ENCODE results near the gene IQSEC1. TPM values are rescaled to one million over a fixed set of nuclear protein-coding genes. Genes with fewer than 3 reads are reported as not detected.

Gene IQSEC1
- total RNA-seq, 4 donors from 2014 or later, result 24.0 to 43.0 (median 31.8) TPM

DNA sequence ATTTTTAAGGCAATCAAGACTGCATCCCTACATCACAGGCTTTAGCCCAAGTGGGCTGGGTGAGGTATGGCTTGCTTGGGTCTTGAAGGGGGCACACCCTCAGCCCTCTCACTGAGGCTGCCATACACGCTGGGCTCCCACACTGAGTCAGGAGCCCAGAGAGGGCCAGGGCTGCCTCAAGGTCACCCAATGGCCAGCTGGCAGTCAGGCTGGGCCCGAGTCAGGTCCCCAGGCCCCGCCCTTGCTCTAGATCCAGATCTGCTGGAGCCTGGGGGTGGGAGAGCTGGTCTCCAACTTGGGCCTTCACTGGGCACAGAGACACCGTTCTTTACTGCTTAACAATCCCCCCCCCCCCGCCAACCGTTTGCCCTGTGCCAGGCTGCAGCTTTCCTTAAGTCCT, 88.1 kb downstream of the IQSEC1 start:
- Histone ChIP-seq H3K36me3 (no peaks in the 10 kb centered on the region), H3K9me3 (no peaks in the 10 kb centered on the region), H3K27me3 (no peaks in the 10 kb centered on the region), H3K4me1 (no peaks in the 10 kb centered on the region), H3K4me3 (no peak overlapping the region), H3K27ac (no peak overlapping the region)
- no peak for DNase-seq
- TF ChIP-seq EP300 (IDR thresholded peaks at IDR 0.05; ENCODE audit: low read depth) (no peak), POLR2AphosphoS5 (IDR thresholded peaks at IDR 0.05) (no peak), POLR2A (IDR thresholded peaks at IDR 0.05) (no peak)
- TF ChIP-seq, protein P1, sequence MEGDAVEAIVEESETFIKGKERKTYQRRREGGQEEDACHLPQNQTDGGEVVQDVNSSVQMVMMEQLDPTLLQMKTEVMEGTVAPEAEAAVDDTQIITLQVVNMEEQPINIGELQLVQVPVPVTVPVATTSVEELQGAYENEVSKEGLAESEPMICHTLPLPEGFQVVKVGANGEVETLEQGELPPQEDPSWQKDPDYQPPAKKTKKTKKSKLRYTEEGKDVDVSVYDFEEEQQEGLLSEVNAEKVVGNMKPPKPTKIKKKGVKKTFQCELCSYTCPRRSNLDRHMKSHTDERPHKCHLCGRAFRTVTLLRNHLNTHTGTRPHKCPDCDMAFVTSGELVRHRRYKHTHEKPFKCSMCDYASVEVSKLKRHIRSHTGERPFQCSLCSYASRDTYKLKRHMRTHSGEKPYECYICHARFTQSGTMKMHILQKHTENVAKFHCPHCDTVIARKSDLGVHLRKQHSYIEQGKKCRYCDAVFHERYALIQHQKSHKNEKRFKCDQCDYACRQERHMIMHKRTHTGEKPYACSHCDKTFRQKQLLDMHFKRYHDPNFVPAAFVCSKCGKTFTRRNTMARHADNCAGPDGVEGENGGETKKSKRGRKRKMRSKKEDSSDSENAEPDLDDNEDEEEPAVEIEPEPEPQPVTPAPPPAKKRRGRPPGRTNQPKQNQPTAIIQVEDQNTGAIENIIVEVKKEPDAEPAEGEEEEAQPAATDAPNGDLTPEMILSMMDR (IDR thresholded peaks at IDR 0.05), result no peak
- intact Hi-C loops (cut with DNase I; ENCODE audit: low total_unique reads) (loop anchor here (10.0 kb wide), 2 partner anchors 50 to 120 kb away; no protein-coding TSS in a partner anchor), in situ Hi-C loops (cut with MboI; ENCODE audit: low pct_ligation_motif_present in 1 of 4, low pct_unique_long_range_greater_than_20kb in 1 of 4, low sequenced_read_pairs in 3 of 4) (no loop called here)
- WGBS, 2 donors (ENCODE audit: low coverage in 1 of 2), result 87% methylated on average over 6 of the region's 6 CpGs; no CpG with 5 or more reads in 1 of the 2 donors

DNA sequence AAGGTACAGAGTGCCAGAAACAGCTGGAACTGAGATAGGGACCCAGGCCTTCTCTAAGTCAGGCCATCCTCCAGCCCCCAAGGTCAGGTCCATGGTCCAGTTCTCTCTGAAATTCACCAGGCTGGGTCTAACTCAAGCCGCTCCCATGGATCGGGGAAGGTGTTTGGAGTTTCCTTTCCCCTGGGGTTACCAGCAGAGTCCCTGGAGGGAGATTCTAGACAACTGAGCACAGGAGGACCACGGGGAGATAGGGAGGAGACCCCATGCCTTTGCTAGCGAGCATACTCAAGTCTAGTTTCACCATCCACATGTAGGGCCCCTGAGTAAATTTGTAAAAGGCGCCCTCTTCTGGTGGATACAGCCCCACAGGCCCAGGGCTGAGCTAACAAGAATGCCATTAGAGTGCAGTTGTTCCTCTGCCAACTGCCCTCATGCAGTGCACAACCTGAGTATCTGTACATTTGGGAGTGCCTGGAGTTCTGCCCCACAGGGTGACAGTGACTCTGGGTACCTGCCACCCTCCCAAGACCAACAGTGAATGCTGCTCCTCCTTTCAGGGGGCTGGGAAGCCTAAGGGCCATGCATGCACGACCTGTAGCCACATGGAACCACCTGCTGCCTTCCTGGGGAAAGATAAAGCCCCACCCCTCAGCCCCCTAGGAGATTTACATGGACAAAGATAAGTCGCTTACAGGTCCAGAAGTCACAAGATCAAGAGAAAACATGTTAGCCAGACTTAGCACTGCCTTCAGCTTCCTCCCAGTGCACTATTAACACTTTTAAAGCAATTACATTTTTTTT, 89.0 kb downstream of the IQSEC1 start:
- H3K4me1 ChIP-seq, result no peaks in the 10 kb centered on the region
- in situ Hi-C loops (cut with MboI; ENCODE audit: low pct_ligation_motif_present in 1 of 4, low pct_unique_long_range_greater_than_20kb in 1 of 4, low sequenced_read_pairs in 3 of 4), result no loop called here
- peak; percentile 78 for DNase-seq
- H3K4me3 ChIP-seq, result no peak overlapping the region
- H3K9me3 ChIP-seq, result no peaks in the 10 kb centered on the region
- H3K27ac ChIP-seq, result no peak overlapping the region
- H3K36me3 ChIP-seq, result no peaks in the 10 kb centered on the region
- no peak for TF ChIP-seq POLR2AphosphoS5 (IDR thresholded peaks at IDR 0.05)
- TF ChIP-seq, protein P1 (IDR thresholded peaks at IDR 0.05), result peak; percentile 57 to 73 (median 68)
- no peaks in the 10 kb centered on the region for H3K27me3 ChIP-seq
- intact Hi-C loops (cut with DNase I; ENCODE audit: low total_unique reads), result loop anchor here (10.0 kb wide), 2 partner anchors 49 to 119 kb away; no protein-coding TSS in a partner anchor
- 29 to 44% methylated on average over 1 to 7 of the region's 7 CpGs for WGBS, 2 donors (ENCODE audit: low coverage in 1 of 2)

DNA sequence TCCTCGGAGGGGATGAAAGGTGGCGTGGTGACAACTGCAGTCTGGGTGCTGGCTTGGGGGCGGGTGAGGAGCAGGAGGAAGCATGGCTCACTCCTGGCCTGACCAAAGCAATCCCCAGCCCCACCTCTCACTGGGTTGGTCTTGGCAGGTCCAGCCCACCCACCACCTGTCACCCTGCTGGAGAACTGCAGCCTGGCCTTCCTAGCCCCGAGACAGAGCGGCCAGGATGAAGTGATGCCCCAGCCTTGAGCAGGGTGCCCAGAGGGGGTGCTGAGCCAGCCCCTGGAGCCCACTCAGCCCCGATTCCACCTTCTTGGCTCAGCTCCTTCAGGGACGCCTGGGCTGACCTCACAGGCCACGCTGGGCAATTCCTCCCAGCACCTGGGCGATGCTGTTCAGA, 89.9 kb downstream of the IQSEC1 start:
- in situ Hi-C loops (cut with MboI; ENCODE audit: low pct_ligation_motif_present in 1 of 4, low pct_unique_long_range_greater_than_20kb in 1 of 4, low sequenced_read_pairs in 3 of 4), result no loop called here
- no peaks in the 10 kb centered on the region for H3K36me3 ChIP-seq
- intact Hi-C loops (cut with DNase I; ENCODE audit: low total_unique reads), result loop anchor here (10.0 kb wide), 2 partner anchors 49 to 119 kb away; no protein-coding TSS in a partner anchor
- no peak for DNase-seq
- TF ChIP-seq POLR2AphosphoS5 (IDR thresholded peaks at IDR 0.05), result no peak
- TF ChIP-seq, protein P1 (IDR thresholded peaks at IDR 0.05), result no peak
- TF ChIP-seq EP300 (IDR thresholded peaks at IDR 0.05; ENCODE audit: low read depth), result no peak
- no peak for TF ChIP-seq POLR2A (IDR thresholded peaks at IDR 0.05)
- H3K27ac ChIP-seq, result no peak overlapping the region
- H3K4me3 ChIP-seq, result no peak overlapping the region
- H3K9me3 ChIP-seq, result no peaks in the 10 kb centered on the region
- no peaks in the 10 kb centered on the region for H3K27me3 ChIP-seq
- WGBS, 2 donors (ENCODE audit: low coverage in 1 of 2), result 80 to 89% methylated on average over 1 to 9 of the region's 9 CpGs
- no peaks in the 10 kb centered on the region for H3K4me1 ChIP-seq

DNA sequence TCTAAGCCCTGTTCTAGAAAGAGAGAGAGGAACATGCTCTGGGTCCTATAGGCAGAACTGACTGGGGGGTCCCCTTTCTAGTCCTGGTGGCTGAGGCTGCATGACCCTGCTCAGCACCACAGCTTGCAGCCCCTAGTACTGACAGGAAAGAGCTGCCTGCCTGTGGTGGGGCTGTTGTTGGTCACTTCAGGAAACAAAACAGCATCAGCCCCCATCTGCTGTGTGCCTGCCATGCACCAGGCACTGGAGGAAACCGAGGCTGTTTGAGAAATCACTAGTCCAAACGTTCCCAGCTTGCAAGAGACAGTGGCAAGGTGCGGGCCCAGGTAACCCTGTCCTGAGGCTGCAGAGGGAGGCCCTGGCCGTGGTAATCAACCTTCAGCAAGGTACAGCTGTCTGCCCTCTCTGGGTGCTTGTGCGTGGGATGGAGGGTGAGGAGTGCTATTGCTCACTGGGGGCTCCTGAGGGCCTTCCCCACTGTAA, 90.6 kb downstream of the IQSEC1 start:
- WGBS, 2 donors (ENCODE audit: low coverage in 1 of 2), result 70% methylated on average over 5 of the region's 5 CpGs; no CpG with 5 or more reads in 1 of the 2 donors
- in situ Hi-C loops (cut with MboI; ENCODE audit: low pct_ligation_motif_present in 1 of 4, low pct_unique_long_range_greater_than_20kb in 1 of 4, low sequenced_read_pairs in 3 of 4), result no loop called here
- DNase-seq, result no peak
- no peaks in the 10 kb centered on the region for H3K27me3 ChIP-seq
- H3K4me3 ChIP-seq, result no peak overlapping the region
- no peak overlapping the region for H3K27ac ChIP-seq
- intact Hi-C loops (cut with DNase I; ENCODE audit: low total_unique reads), result loop anchor here (10.0 kb wide), 2 partner anchors 48 to 118 kb away; no protein-coding TSS in a partner anchor
- H3K4me1 ChIP-seq, result no peaks in the 10 kb centered on the region
- no peaks in the 10 kb centered on the region for H3K9me3 ChIP-seq
- H3K36me3 ChIP-seq, result no peaks in the 10 kb centered on the region
- TF ChIP-seq POLR2AphosphoS5 (IDR thresholded peaks at IDR 0.05) (no peak), POLR2A (IDR thresholded peaks at IDR 0.05) (no peak), EP300 (IDR thresholded peaks at IDR 0.05; ENCODE audit: low read depth) (no peak)
- TF ChIP-seq, protein P1 (IDR thresholded peaks at IDR 0.05), result no peak

Data from transverse colon (tissue), 4 donors.